ENCODE data around the gene DNAH11. TPM values are rescaled to one million over a fixed set of nuclear protein-coding genes. Genes with fewer than 3 reads are reported as not detected.

DNAH11 gene
- total RNA-seq, 1 experiment from 2014 or later: 0.54 TPM

DNA sequence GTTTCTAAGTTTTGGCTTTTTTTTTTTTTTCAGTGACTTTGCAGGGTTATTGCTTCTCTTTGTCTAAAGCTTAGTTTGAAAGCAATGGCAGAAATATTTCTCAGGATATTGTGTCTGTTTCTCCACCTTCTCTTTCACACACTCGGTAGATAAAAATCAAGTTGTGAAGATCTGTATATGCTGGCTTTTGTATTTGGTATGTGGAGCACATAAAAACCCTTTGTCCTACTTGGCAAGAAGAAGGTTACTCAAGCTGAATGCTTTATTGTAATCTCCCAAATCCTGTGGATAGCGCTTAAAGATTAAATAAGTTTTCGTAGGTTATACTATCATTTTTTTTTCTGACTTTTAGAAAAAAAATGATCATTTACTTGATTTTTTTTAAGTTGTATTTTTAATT lies 230.5 kb downstream of the DNAH11 start:
- ChIA-PET CTCF (no interaction called here), POLR2A (ENCODE audit: low non-redundant PET) (no interaction called here)
- TF ChIP-seq, protein P1, sequence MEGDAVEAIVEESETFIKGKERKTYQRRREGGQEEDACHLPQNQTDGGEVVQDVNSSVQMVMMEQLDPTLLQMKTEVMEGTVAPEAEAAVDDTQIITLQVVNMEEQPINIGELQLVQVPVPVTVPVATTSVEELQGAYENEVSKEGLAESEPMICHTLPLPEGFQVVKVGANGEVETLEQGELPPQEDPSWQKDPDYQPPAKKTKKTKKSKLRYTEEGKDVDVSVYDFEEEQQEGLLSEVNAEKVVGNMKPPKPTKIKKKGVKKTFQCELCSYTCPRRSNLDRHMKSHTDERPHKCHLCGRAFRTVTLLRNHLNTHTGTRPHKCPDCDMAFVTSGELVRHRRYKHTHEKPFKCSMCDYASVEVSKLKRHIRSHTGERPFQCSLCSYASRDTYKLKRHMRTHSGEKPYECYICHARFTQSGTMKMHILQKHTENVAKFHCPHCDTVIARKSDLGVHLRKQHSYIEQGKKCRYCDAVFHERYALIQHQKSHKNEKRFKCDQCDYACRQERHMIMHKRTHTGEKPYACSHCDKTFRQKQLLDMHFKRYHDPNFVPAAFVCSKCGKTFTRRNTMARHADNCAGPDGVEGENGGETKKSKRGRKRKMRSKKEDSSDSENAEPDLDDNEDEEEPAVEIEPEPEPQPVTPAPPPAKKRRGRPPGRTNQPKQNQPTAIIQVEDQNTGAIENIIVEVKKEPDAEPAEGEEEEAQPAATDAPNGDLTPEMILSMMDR (conservative IDR thresholded peaks at IDR 0.05; ENCODE audit: low read depth, low read length): no peak
- TF ChIP-seq EZH2 (IDR thresholded peaks at IDR 0.05; ENCODE audit: borderline replicate concordance, low read depth, low read length, poor library complexity, severe bottlenecking): no peak
- no peak overlapping the region for H3K27ac ChIP-seq (ENCODE audit: low read depth, low read length, poor library complexity, severe bottlenecking)
- BruUV-seq (replicated peaks): no TSS peak
- no peak for DNase-seq (ENCODE audit: low spot score)
- H3K4me3 ChIP-seq (ENCODE audit: low read depth, low read length, poor library complexity, severe bottlenecking): no peak overlapping the region
- H3K36me3 ChIP-seq (ENCODE audit: insufficient read depth, low read length, poor library complexity, severe bottlenecking): no peaks in the 10 kb centered on the region
- H3K27me3 ChIP-seq (replicated peaks; ENCODE audit: insufficient read depth, low read depth, low read length, poor library complexity): peaks cover 88% of the 10 kb centered on the region
- intact Hi-C loops (cut with micrococcal nuclease; ENCODE audit: unreplicated experiment): loop anchor here (5.0 kb wide), 3 partner anchors 139 to 309 kb away; no protein-coding TSS in a partner anchor
- H3K9me3 ChIP-seq (ENCODE audit: low read depth, low read length, poor library complexity, severe bottlenecking): no peaks in the 10 kb centered on the region
- H3K4me1 ChIP-seq (ENCODE audit: insufficient read depth, low read length, poor library complexity, severe bottlenecking): peaks cover 12% of the 10 kb centered on the region

DNA sequence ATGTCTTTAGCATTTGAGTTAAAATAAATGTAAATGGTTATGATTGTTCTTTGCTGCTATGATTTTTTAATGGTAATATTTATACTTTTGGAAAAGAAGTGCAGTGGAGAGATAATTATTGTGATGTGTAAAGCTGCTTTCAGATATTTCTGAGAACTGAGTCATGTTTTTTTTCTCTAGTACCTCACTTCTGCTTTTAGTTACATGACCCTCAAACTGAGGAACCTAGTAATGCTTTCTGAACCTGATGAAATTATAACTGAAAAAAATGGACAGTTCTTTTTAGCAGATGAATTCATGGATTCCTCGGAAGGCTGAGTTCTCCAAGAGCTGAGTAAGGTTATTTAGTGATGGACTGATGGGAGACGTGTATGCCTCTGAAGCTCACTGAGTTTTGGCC lies 235.1 kb downstream of the DNAH11 start:
- no peak for TF ChIP-seq EZH2 (IDR thresholded peaks at IDR 0.05; ENCODE audit: borderline replicate concordance, low read depth, low read length, poor library complexity, severe bottlenecking)
- TF ChIP-seq, protein P1 (conservative IDR thresholded peaks at IDR 0.05; ENCODE audit: low read depth, low read length): no peak
- Histone ChIP-seq H3K9me3 (ENCODE audit: low read depth, low read length, poor library complexity, severe bottlenecking) (no peaks in the 10 kb centered on the region), H3K4me1 (ENCODE audit: insufficient read depth, low read length, poor library complexity, severe bottlenecking) (no peaks in the 10 kb centered on the region), H3K36me3 (ENCODE audit: insufficient read depth, low read length, poor library complexity, severe bottlenecking) (no peaks in the 10 kb centered on the region), H3K27me3 (replicated peaks; ENCODE audit: insufficient read depth, low read depth, low read length, poor library complexity) (peaks cover 73% of the 10 kb centered on the region), H3K4me3 (ENCODE audit: low read depth, low read length, poor library complexity, severe bottlenecking) (no peak overlapping the region), H3K27ac (ENCODE audit: low read depth, low read length, poor library complexity, severe bottlenecking) (no peak overlapping the region)
- intact Hi-C loops (cut with micrococcal nuclease; ENCODE audit: unreplicated experiment): no loop called here
- ChIA-PET POLR2A (ENCODE audit: low non-redundant PET) (no interaction called here), CTCF (no interaction called here)
- DNase-seq (ENCODE audit: low spot score): no peak
- no TSS peak for BruUV-seq (replicated peaks)

DNA sequence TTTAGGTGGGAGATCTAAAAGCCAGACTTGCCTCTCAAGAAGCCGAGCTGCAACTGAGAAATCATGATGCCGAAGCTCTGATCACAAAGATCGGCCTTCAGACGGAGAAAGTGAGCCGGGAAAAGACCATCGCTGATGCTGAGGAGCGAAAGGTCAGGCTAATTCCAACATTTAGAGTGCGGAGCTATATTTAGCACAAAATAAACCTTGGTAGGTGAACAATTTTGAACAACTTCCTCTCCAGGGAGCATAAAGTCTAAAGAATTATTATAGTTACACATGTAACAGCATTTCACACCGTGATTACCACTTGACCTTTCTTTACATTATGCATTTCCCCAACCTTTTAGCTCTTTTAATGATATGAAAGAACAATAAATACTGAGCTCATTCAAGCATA lies 236.1 kb downstream of the DNAH11 start:
- Histone ChIP-seq H3K27me3 (replicated peaks; ENCODE audit: insufficient read depth, low read depth, low read length, poor library complexity) (peaks cover 73% of the 10 kb centered on the region), H3K4me3 (ENCODE audit: low read depth, low read length, poor library complexity, severe bottlenecking) (no peak overlapping the region), H3K9me3 (ENCODE audit: low read depth, low read length, poor library complexity, severe bottlenecking) (no peaks in the 10 kb centered on the region), H3K4me1 (ENCODE audit: insufficient read depth, low read length, poor library complexity, severe bottlenecking) (no peaks in the 10 kb centered on the region), H3K36me3 (ENCODE audit: insufficient read depth, low read length, poor library complexity, severe bottlenecking) (no peaks in the 10 kb centered on the region), H3K27ac (ENCODE audit: low read depth, low read length, poor library complexity, severe bottlenecking) (no peak overlapping the region)
- no peak for TF ChIP-seq EZH2 (IDR thresholded peaks at IDR 0.05; ENCODE audit: borderline replicate concordance, low read depth, low read length, poor library complexity, severe bottlenecking)
- TF ChIP-seq, protein P1 (conservative IDR thresholded peaks at IDR 0.05; ENCODE audit: low read depth, low read length): no peak
- intact Hi-C loops (cut with micrococcal nuclease; ENCODE audit: unreplicated experiment): no loop called here
- no peak for DNase-seq (ENCODE audit: low spot score)
- ChIA-PET CTCF (no interaction called here), POLR2A (ENCODE audit: low non-redundant PET) (no interaction called here)
- no TSS peak for BruUV-seq (replicated peaks)
